ENCODE measurements around the gene ZGRF1. TPM values are rescaled to one million over a fixed set of nuclear protein-coding genes. Genes with fewer than 3 reads are reported as not detected.

Gene ZGRF1
- total RNA-seq, 1 experiment from 2014 or later: 10.5 TPM

DNA sequence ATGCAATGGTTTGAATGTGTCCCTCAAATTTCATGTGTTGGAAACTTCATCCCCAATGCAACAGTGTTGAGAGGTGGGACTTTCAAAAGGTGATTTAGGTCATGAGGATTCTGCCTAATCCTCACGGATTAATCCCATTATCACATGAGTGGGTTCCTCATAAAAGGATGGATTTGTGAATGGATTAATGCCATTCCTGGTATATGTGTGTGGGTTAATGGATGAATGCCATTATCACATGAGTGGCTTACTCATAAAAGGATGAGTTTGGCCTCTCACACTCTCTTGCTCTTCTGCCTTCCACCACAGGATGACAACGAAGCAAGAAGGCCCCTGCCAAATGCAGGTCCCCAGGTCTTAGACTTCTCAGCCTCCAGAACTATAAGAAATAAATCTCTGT lies 90.2 kb downstream of the ZGRF1 start:
- Mint-ChIP-seq H3K4me1 (ENCODE audit: low read depth, unreplicated experiment) (no peaks in the 10 kb centered on the region), H3K27ac (ENCODE audit: unreplicated experiment) (no peak overlapping the region), H3K27me3 (ENCODE audit: unreplicated experiment) (no peaks in the 10 kb centered on the region), H3K36me3 (ENCODE audit: insufficient read depth, unreplicated experiment) (no peaks in the 10 kb centered on the region), H3K9me3 (ENCODE audit: low read depth, unreplicated experiment) (no peaks in the 10 kb centered on the region), H3K4me3 (ENCODE audit: low read depth, unreplicated experiment) (no peak overlapping the region)
- DNase-seq: no peak
- TF ChIP-seq, protein P1, sequence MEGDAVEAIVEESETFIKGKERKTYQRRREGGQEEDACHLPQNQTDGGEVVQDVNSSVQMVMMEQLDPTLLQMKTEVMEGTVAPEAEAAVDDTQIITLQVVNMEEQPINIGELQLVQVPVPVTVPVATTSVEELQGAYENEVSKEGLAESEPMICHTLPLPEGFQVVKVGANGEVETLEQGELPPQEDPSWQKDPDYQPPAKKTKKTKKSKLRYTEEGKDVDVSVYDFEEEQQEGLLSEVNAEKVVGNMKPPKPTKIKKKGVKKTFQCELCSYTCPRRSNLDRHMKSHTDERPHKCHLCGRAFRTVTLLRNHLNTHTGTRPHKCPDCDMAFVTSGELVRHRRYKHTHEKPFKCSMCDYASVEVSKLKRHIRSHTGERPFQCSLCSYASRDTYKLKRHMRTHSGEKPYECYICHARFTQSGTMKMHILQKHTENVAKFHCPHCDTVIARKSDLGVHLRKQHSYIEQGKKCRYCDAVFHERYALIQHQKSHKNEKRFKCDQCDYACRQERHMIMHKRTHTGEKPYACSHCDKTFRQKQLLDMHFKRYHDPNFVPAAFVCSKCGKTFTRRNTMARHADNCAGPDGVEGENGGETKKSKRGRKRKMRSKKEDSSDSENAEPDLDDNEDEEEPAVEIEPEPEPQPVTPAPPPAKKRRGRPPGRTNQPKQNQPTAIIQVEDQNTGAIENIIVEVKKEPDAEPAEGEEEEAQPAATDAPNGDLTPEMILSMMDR (IDR thresholded peaks at IDR 0.05; ENCODE audit: unreplicated experiment): no peak
- CTCF ChIA-PET: no interaction called here
- no TSS peak for BruUV-seq (replicated peaks)
- intact Hi-C loops (cut with micrococcal nuclease; ENCODE audit: unreplicated experiment): no loop called here

DNA sequence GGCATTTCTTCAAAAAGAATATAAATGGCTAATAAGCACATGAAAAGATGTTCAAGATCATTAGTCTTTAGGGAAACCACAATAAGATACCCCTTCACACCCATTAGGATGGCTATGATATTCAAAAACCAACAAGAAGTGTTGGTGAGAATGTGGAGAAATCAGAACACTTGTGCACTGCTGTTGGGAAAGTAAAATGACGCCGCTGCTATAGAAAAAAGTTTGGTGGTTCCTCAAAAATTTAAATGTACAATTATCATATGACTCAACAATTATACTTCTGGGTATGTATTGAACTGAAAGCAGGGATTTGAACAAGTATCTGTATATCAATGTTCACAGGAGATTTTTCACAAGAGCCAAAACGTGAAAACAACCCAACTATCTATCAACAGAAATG lies 91.4 kb downstream of the ZGRF1 start:
- Mint-ChIP-seq H3K27ac (ENCODE audit: unreplicated experiment) (no peak overlapping the region), H3K4me3 (ENCODE audit: low read depth, unreplicated experiment) (no peak overlapping the region), H3K36me3 (ENCODE audit: insufficient read depth, unreplicated experiment) (no peaks in the 10 kb centered on the region), H3K9me3 (ENCODE audit: low read depth, unreplicated experiment) (no peaks in the 10 kb centered on the region), H3K4me1 (ENCODE audit: low read depth, unreplicated experiment) (no peaks in the 10 kb centered on the region), H3K27me3 (ENCODE audit: unreplicated experiment) (no peaks in the 10 kb centered on the region)
- intact Hi-C loops (cut with micrococcal nuclease; ENCODE audit: unreplicated experiment): no loop called here
- CTCF ChIA-PET: no interaction called here
- DNase-seq: no peak
- TF ChIP-seq, protein P1 (IDR thresholded peaks at IDR 0.05; ENCODE audit: unreplicated experiment): no peak
- BruUV-seq (replicated peaks): no TSS peak

GRCh38 chr4:112540695-112541094 lies 96.0 kb downstream of the ZGRF1 start:
- TF ChIP-seq, protein P1 (IDR thresholded peaks at IDR 0.05; ENCODE audit: unreplicated experiment): no peak
- H3K4me3 Mint-ChIP-seq (ENCODE audit: low read depth, unreplicated experiment): no peak overlapping the region
- no peaks in the 10 kb centered on the region for H3K4me1 Mint-ChIP-seq (ENCODE audit: low read depth, unreplicated experiment)
- H3K36me3 Mint-ChIP-seq (ENCODE audit: insufficient read depth, unreplicated experiment): no peaks in the 10 kb centered on the region
- H3K9me3 Mint-ChIP-seq (ENCODE audit: low read depth, unreplicated experiment): no peaks in the 10 kb centered on the region
- CTCF ChIA-PET: interaction anchor here (0.6 kb wide), 1 partner anchor 53 kb away, joined by 3 read pairs; no protein-coding TSS in a partner anchor
- no peak overlapping the region for H3K27ac Mint-ChIP-seq (ENCODE audit: unreplicated experiment)
- DNase-seq: no peak
- intact Hi-C loops (cut with micrococcal nuclease; ENCODE audit: unreplicated experiment): no loop called here
- no TSS peak for BruUV-seq (replicated peaks)
- H3K27me3 Mint-ChIP-seq (ENCODE audit: unreplicated experiment): no peaks in the 10 kb centered on the region

DNA sequence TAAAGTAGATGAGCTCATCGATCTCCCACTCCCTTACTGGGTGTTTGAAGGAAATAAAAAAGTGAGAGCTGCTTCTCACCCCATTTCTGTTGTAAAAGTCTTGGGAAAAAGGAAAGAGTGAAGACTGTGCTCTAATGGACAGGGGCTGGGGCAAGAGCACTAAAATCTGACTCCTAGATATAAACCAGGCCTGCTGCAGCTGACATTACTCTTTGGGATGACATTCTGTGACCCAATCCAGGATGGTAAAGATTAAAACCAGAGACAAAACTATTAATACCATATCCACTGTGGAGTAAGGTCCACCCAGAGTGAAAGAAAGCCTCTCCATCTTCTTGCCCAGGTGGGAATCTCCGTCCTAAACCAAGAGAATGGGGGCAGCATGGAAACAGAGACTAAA lies 100.6 kb downstream of the ZGRF1 start:
- Mint-ChIP-seq H3K9me3 (ENCODE audit: low read depth, unreplicated experiment) (no peaks in the 10 kb centered on the region), H3K4me1 (ENCODE audit: low read depth, unreplicated experiment) (no peaks in the 10 kb centered on the region), H3K27me3 (ENCODE audit: unreplicated experiment) (no peaks in the 10 kb centered on the region), H3K4me3 (ENCODE audit: low read depth, unreplicated experiment) (no peak overlapping the region), H3K36me3 (ENCODE audit: insufficient read depth, unreplicated experiment) (no peaks in the 10 kb centered on the region), H3K27ac (ENCODE audit: unreplicated experiment) (no peak overlapping the region)
- CTCF ChIA-PET: no interaction called here
- TF ChIP-seq, protein P1 (IDR thresholded peaks at IDR 0.05; ENCODE audit: unreplicated experiment): no peak
- intact Hi-C loops (cut with micrococcal nuclease; ENCODE audit: unreplicated experiment): no loop called here
- BruUV-seq (replicated peaks): no TSS peak
- no peak for DNase-seq
